GM12878 (cell line): Measurements from ENCODE around the gene DAAM1. TPM values are rescaled to one million over a fixed set of nuclear protein-coding genes. Genes with fewer than 3 reads are reported as not detected.

Source experiments
- ATAC-seq: fragments of 200-7000 bp; cut with Tn5 transposase; 3 replicates; pipeline ENCODE4 v1.9.1; 2020; ENCODE audit warnings: mild to moderate bottlenecking, moderate library complexity
- BruUV-seq: library from RNA; stranded (reverse); fragments of 400-500 nt; replicated peaks from 2 replicates; lab custom pipeline; 2021; lab: Mats Ljungman, UMichigan
- CTCF ChIA-PET: fragments of 300-600 bp; sonication (Branson Sonifier 250); formaldehyde crosslinking; extraction: SDS; loops from one replicate; lab custom pipeline; 2021; ENCODE audit warnings: inconsistent platforms; lab: Yijun Ruan, JAX
- POLR2A ChIA-PET: fragments of 350-600 bp; formaldehyde crosslinking; extraction: SDS; loops from one replicate; lab custom pipeline; 2021; ENCODE audit warnings: inconsistent platforms; lab: Charles Lee
- RAD21 ChIA-PET: fragments of 300-600 bp; sonication (Branson Sonifier 250); formaldehyde crosslinking; loops from one replicate; lab custom pipeline; 2023; ENCODE audit warnings: antibody characterized with exemption; ENCODE audit not compliant: unreplicated experiment; lab: Charles Lee
- SMC1A ChIA-PET: fragments of 300-600 bp; sonication (Branson Sonifier 250); formaldehyde crosslinking; loops from one replicate; lab custom pipeline; 2023; ENCODE audit not compliant: unreplicated experiment, uncharacterized antibody; lab: Charles Lee
- DNase-seq: peaks from one replicate; pipeline ENCODE4 v3.0.0-alpha.2; 2011; ENCODE audit warnings: low read depth, low spot score
- FAIRE-seq: peaks from 3 replicates; lab custom pipeline; 2011; peaks lifted over from hg19 to GRCh38; lab: Jason Lieb, UNC
- H2AFZ ChIP-seq: 2 replicates; pipeline ENCODE4 v1.6.0; 2011; ENCODE audit warnings: low read depth, low read length, control low read depth; ENCODE audit not compliant: control insufficient read depth
- H3K27ac ChIP-seq: 2 replicates; pipeline ENCODE4 v1.5.1; 2011; ENCODE audit warnings: control low read depth; ENCODE audit not compliant: control insufficient read depth, insufficient read depth
- H3K27me3 ChIP-seq, 2 experiments: replicated peaks in 1 of 2; 2 replicates each; pipeline versions ENCODE4 v1.6.0 to v1.6.1; 2011; ENCODE audit warnings: low read length in 1 of 2; ENCODE audit not compliant: control insufficient read depth in 2 of 2, insufficient read depth in 2 of 2
- H3K36me3 ChIP-seq, 2 experiments: 2 replicates each; pipeline ENCODE4 v1.5.1; 2011; ENCODE audit warnings: low read length in 1 of 2; ENCODE audit not compliant: control insufficient read depth in 2 of 2, insufficient read depth in 2 of 2
- H3K4me1 ChIP-seq: 2 replicates; pipeline ENCODE4 v1.6.1; 2011; ENCODE audit warnings: mild to moderate bottlenecking, low read length, moderate library complexity, mixed read lengths; ENCODE audit not compliant: control insufficient read depth, insufficient read depth
- H3K4me2 ChIP-seq: 2 replicates; pipeline ENCODE4 v1.6.0; 2011; ENCODE audit warnings: control low read depth; ENCODE audit not compliant: control insufficient read depth, insufficient read depth
- H3K4me3 ChIP-seq: fragments of 200-600 bp; sonication (generic); 2 replicates; pipeline ENCODE4 v1.5.1; 2016
- H3K79me2 ChIP-seq: 2 replicates; pipeline ENCODE4 v1.6.0; 2011; ENCODE audit warnings: low read length; ENCODE audit not compliant: control insufficient read depth, insufficient read depth
- H3K9ac ChIP-seq: 2 replicates; pipeline ENCODE4 v1.8.0; 2011; ENCODE audit warnings: low read length, control low read depth, mixed read lengths; ENCODE audit not compliant: control insufficient read depth, insufficient read depth
- H3K9me3 ChIP-seq: replicated peaks from 3 replicates; pipeline ENCODE4 v1.5.1; 2011; ENCODE audit warnings: mild to moderate bottlenecking, low read length; ENCODE audit not compliant: control insufficient read depth, insufficient read depth
- H4K20me1 ChIP-seq: 2 replicates; pipeline ENCODE4 v1.6.0; 2011; ENCODE audit not compliant: control insufficient read depth, insufficient read depth
- GATAD2B ChIP-seq: fragments of 450-650 bp; conservative IDR thresholded peaks from 2 replicates; pipeline ENCODE4 v1.6.1; 2017; ENCODE audit warnings: low read depth, mild to moderate bottlenecking, moderate library complexity
- MEF2A ChIP-seq: IDR thresholded peaks from 2 replicates; pipeline ENCODE4 v1.6.1; 2011; ENCODE audit warnings: low read depth, mild to moderate bottlenecking, low read length, moderate library complexity; ENCODE audit not compliant: insufficient read depth
- NR2C1 ChIP-seq: fragments of 450-650 bp; IDR thresholded peaks from 2 replicates; pipeline ENCODE4 v1.6.1; 2017; ENCODE audit warnings: antibody characterized with exemption, mild to moderate bottlenecking, moderate library complexity
- NR2F1 ChIP-seq: fragments of 450-650 bp; conservative IDR thresholded peaks from 2 replicates; pipeline ENCODE4 v1.6.1; 2017; ENCODE audit warnings: mild to moderate bottlenecking
- PAX8 ChIP-seq: fragments of 450-650 bp; IDR thresholded peaks from 2 replicates; pipeline ENCODE4 v1.6.1; 2017; ENCODE audit warnings: mild to moderate bottlenecking, moderate library complexity
- RCOR1 ChIP-seq: conservative IDR thresholded peaks from 2 replicates; pipeline ENCODE4 v1.6.1; 2012; ENCODE audit warnings: low read depth, low read length, improper control_type of control experiment
- RELA ChIP-seq: fragments of 450-650 bp; IDR thresholded peaks from 2 replicates; pipeline ENCODE4 v1.8.0; 2014; ENCODE audit warnings: borderline replicate concordance; ENCODE audit not compliant: partially characterized antibody
- RFX5 ChIP-seq: IDR thresholded peaks from 2 replicates; pipeline ENCODE4 v1.6.1; 2011; ENCODE audit warnings: low read depth, low read length, improper control_type of control experiment
- SMARCA5 ChIP-seq: fragments of 450-650 bp; IDR thresholded peaks from 2 replicates; pipeline ENCODE4 v1.6.1; 2017; ENCODE audit warnings: mild to moderate bottlenecking
- WRNIP1 ChIP-seq: IDR thresholded peaks from 2 replicates; pipeline ENCODE4 v1.6.1; 2011; ENCODE audit warnings: low read depth, low read length, improper control_type of control experiment, borderline replicate concordance
- YBX1 ChIP-seq: fragments of 450-650 bp; IDR thresholded peaks from 2 replicates; pipeline ENCODE4 v1.6.1; 2016; ENCODE audit warnings: antibody characterized with exemption
- ZNF622 ChIP-seq: fragments of 450-650 bp; IDR thresholded peaks from 2 replicates; pipeline ENCODE4 v1.6.1; 2017; ENCODE audit warnings: mild to moderate bottlenecking, inconsistent platforms
- ZZZ3 ChIP-seq: IDR thresholded peaks from 2 replicates; pipeline ENCODE4 v1.6.1; 2011; ENCODE audit warnings: low read depth; ENCODE audit not compliant: control insufficient read depth, insufficient read length
- WGBS: methylation state at CpG from one replicate; pipeline ENCODE4 v1.1.6; 2016; ENCODE audit warnings: low lambda C conversion rate; ENCODE audit not compliant: insufficient replicate concordance, insufficient coverage; ENCODE audit errors: missing lambda C conversion rate; 5-methylcytosine and 5-hydroxymethylcytosine counted together
- in situ Hi-C: fragments of 300-500 bp; cut with MboI; formaldehyde crosslinking; loops from 9 replicates; pipeline ENCODE4 v1.14.3; 2018; ENCODE audit warnings: mixed read lengths
- intact Hi-C: fragments of 100-400 bp; cut with micrococcal nuclease; formaldehyde crosslinking; loops from one replicate; pipeline ENCODE4 v1.14.2; 2022; ENCODE audit not compliant: unreplicated experiment
- polyA plus RNA-seq, 11 experiments: library from polyadenylated mRNA; depleted of rRNA in 4 of 11; unstranded in 6 of 11; stranded (reverse) in 5 of 11; fragments of >200 nt; fragmentation: Nextera tagmentation in 4 of 11; fragmentation: Illumina TruSeq in 1 of 11; extraction: Ambion mirVana in 4 of 11; extraction: Trizol in 1 of 11; gene quantifications; 1 replicate in 1 of 11; 2 replicates in 10 of 11; pipeline versions ENCODE4 v1.2.1 to v1.2.3, GENCODE V29; 2011 to 2016; ENCODE audit warnings: inconsistent platforms in 2 of 11, missing spikeins in 2 of 11, low read depth in 1 of 11
- total RNA-seq, 4 experiments: library from RNA; depleted of rRNA in 3 of 4; stranded (reverse); fragments of >200 nt in 3 of 4; fragmentation: Illumina TruSeq in 1 of 4; extraction: Trizol in 1 of 4; gene quantifications; 2 replicates each; pipeline versions ENCODE4 v1.2.1 to v1.2.3, GENCODE V29; 2013 to 2021
- TF ChIP-seq, protein P1 (sequence below): fragments of 450-650 bp; formaldehyde crosslinking; IDR thresholded peaks from 2 replicates; pipeline ENCODE4 v1.4.0; 2020; ENCODE audit warnings: mild to moderate bottlenecking, moderate library complexity
- TF ChIP-seq, protein P2 (sequence below): fragments of 450-650 bp; formaldehyde crosslinking; IDR thresholded peaks from 2 replicates; pipeline ENCODE4 v1.4.0; 2022; ENCODE audit warnings: mild to moderate bottlenecking, moderate library complexity
- TF ChIP-seq, protein P3 (sequence below): fragments of 450-650 bp; IDR thresholded peaks from 2 replicates; pipeline ENCODE4 v1.6.1; 2014; ENCODE audit warnings: mild to moderate bottlenecking

DAAM1 gene
- total and polyA plus RNA-seq, 10 of the 15 experiments (the other 5 are each of a cell fraction or from before 2014, with no cell fraction given): 13.8 to 32.4 (median 24.2) TPM

DNA sequence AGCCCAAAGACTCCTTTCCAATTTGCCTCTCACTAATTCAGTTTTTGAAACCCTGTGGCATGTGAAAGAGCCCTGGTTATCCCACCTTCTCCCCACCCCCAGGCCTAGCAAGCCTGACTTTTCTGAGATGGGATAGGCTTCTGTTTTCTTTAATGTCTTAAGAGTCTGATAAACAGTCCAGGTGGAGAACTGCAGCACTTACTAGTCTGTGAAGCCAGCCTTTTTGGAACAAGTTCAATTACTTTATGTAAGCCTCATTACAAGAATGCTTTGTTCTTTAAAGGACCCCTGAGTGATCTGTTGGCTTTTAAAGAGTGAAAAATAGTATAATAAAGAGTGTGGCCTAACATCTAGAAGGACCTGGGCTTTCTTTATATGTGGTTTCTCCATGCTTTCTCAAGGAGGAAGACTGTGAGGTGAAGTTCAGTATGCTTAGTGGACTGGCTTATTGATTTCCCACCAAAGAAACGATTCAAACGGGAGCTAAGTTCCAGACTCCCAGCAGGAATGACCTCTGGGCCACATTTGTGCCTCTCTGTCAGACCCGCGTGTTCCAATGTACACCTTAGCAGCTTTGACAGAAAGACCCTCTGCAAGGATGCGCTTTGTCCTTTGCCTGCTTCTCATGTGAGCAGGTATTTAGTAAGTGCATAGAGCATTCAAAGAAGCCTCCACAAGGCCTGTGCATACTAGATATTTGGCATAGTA lies 129.5 kb downstream of the DAAM1 start (continued):
- TF ChIP-seq, protein P1, sequence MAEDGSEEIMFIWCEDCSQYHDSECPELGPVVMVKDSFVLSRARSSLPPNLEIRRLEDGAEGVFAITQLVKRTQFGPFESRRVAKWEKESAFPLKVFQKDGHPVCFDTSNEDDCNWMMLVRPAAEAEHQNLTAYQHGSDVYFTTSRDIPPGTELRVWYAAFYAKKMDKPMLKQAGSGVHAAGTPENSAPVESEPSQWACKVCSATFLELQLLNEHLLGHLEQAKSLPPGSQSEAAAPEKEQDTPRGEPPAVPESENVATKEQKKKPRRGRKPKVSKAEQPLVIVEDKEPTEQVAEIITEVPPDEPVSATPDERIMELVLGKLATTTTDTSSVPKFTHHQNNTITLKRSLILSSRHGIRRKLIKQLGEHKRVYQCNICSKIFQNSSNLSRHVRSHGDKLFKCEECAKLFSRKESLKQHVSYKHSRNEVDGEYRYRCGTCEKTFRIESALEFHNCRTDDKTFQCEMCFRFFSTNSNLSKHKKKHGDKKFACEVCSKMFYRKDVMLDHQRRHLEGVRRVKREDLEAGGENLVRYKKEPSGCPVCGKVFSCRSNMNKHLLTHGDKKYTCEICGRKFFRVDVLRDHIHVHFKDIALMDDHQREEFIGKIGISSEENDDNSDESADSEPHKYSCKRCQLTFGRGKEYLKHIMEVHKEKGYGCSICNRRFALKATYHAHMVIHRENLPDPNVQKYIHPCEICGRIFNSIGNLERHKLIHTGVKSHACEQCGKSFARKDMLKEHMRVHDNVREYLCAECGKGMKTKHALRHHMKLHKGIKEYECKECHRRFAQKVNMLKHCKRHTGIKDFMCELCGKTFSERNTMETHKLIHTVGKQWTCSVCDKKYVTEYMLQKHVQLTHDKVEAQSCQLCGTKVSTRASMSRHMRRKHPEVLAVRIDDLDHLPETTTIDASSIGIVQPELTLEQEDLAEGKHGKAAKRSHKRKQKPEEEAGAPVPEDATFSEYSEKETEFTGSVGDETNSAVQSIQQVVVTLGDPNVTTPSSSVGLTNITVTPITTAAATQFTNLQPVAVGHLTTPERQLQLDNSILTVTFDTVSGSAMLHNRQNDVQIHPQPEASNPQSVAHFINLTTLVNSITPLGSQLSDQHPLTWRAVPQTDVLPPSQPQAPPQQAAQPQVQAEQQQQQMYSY: no peak
- TF ChIP-seq MEF2A: no peak
- no peak for TF ChIP-seq RFX5
- no peak for TF ChIP-seq YBX1

DNA sequence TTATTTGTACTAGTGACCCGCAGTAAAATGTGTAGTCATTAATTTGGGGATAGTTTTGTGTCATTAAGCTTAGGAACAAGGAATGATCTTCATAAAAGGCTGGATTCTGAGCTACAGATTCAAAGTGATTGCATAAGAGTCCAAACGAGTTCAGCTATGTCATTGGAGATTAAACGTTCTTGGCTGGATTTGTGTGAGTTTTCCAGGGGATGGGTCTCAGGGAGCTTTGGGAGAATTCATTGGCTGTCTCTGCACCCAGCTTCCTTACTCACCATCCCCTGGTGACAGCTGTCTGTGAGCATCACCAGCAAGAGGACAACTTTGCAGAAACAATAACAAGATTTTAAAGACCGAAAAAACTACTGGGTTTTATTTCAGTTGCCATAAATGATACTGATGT lies 130.4 kb downstream of the DAAM1 start:
- ChIA-PET POLR2A (no interaction called here), SMC1A (interaction anchor here (0.8 to 1.6 kb wide), 7 partner anchors 10 to 157 kb away, joined by 3 to 5 read pairs (median 4); no protein-coding TSS in a partner anchor), CTCF (interaction anchor here (0.7 to 2.0 kb wide), 4 partner anchors 11 to 64 kb away, joined by 3 to 6 read pairs (median 3); no protein-coding TSS in a partner anchor), RAD21 (no interaction called here)
- H3K27me3 ChIP-seq: no peaks in the 10 kb centered on the region
- FAIRE-seq (no peak), DNase-seq (no peak), ATAC-seq (no peak)
- H3K9ac ChIP-seq: no peak overlapping the region
- no peaks in the 10 kb centered on the region for H3K36me3 ChIP-seq
- no peak overlapping the region for H3K4me3 ChIP-seq
- H2AFZ ChIP-seq: no peak overlapping the region
- WGBS: 90% methylated on average over 4 of the region's 4 CpGs
- no peak overlapping the region for H3K27ac ChIP-seq
- no peaks in the 10 kb centered on the region for H3K9me3 ChIP-seq
- no peaks in the 10 kb centered on the region for H3K79me2 ChIP-seq
- H4K20me1 ChIP-seq: no peaks in the 10 kb centered on the region
- in situ Hi-C loops (no loop called here), intact Hi-C loops (no loop called here)
- BruUV-seq: no TSS peak
- H3K4me1 ChIP-seq: peaks cover 7% of the 10 kb centered on the region; the same call in 1 of the 2 replicates
- H3K4me2 ChIP-seq: no peak overlapping the region
- TF ChIP-seq NR2C1 (no peak), RCOR1 (no peak), GATAD2B (no peak), ZZZ3 (no peak), WRNIP1 (no peak), PAX8 (no peak), NR2F1 (no peak), SMARCA5 (no peak), ZNF622 (no peak), RELA (no peak)
- TF ChIP-seq, protein P2, sequence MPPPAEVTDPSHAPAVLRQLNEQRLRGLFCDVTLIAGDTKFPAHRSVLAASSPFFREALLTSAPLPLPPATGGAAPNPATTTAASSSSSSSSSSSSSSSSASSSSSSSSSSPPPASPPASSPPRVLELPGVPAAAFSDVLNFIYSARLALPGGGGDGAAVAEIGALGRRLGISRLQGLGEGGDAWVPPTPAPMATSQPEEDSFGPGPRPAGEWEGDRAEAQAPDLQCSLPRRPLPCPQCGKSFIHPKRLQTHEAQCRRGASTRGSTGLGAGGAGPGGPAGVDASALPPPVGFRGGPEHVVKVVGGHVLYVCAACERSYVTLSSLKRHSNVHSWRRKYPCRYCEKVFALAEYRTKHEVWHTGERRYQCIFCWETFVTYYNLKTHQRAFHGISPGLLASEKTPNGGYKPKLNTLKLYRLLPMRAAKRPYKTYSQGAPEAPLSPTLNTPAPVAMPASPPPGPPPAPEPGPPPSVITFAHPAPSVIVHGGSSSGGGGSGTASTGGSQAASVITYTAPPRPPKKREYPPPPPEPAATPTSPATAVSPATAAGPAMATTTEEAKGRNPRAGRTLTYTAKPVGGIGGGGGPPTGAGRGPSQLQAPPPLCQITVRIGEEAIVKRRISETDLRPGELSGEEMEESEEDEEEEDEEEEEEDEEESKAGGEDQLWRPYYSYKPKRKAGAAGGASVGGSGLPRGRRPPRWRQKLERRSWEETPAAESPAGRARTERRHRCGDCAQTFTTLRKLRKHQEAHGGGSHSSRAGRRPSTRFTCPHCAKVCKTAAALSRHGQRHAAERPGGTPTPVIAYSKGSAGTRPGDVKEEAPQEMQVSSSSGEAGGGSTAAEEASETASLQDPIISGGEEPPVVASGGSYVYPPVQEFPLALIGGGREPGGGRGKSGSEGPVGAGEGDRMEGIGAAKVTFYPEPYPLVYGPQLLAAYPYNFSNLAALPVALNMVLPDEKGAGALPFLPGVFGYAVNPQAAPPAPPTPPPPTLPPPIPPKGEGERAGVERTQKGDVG (CRISPR knock-in tag): no peak
- TF ChIP-seq, protein P3, sequence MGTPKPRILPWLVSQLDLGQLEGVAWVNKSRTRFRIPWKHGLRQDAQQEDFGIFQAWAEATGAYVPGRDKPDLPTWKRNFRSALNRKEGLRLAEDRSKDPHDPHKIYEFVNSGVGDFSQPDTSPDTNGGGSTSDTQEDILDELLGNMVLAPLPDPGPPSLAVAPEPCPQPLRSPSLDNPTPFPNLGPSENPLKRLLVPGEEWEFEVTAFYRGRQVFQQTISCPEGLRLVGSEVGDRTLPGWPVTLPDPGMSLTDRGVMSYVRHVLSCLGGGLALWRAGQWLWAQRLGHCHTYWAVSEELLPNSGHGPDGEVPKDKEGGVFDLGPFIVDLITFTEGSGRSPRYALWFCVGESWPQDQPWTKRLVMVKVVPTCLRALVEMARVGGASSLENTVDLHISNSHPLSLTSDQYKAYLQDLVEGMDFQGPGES: no peak
